GM12873 (cell line): ENCODE data around the gene IGF2BP1.

Experiments used
- TF ChIP-seq, protein P1 (sequence below): IDR thresholded peaks from 2 replicates; pipeline ENCODE4 v1.5.1; 2012; ENCODE audit warnings: low read depth, mild to moderate bottlenecking, moderate library complexity, low read length, control low read depth; ENCODE audit not compliant: insufficient read depth; ENCODE audit errors: missing control alignments

IGF2BP1 gene

GRCh38 chr17:49104511-49105074 is 107.4 kb downstream of the IGF2BP1 start:
- TF ChIP-seq, protein P1, sequence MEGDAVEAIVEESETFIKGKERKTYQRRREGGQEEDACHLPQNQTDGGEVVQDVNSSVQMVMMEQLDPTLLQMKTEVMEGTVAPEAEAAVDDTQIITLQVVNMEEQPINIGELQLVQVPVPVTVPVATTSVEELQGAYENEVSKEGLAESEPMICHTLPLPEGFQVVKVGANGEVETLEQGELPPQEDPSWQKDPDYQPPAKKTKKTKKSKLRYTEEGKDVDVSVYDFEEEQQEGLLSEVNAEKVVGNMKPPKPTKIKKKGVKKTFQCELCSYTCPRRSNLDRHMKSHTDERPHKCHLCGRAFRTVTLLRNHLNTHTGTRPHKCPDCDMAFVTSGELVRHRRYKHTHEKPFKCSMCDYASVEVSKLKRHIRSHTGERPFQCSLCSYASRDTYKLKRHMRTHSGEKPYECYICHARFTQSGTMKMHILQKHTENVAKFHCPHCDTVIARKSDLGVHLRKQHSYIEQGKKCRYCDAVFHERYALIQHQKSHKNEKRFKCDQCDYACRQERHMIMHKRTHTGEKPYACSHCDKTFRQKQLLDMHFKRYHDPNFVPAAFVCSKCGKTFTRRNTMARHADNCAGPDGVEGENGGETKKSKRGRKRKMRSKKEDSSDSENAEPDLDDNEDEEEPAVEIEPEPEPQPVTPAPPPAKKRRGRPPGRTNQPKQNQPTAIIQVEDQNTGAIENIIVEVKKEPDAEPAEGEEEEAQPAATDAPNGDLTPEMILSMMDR, result no peak
